Neural progenitor cell (in vitro differentiated cells): ENCODE measurements around the gene PPT2. TPM values are rescaled to one million over a fixed set of nuclear protein-coding genes. Genes with fewer than 3 reads are reported as not detected.
A peak's percentile ranks its signal among the peaks of the same experiment; 100 is the strongest.

Experiments used
- DNase-seq: peaks from one replicate; pipeline ENCODE4 v3.0.0-alpha.2; 2016; ENCODE audit warnings: low spot score
- H2AFZ ChIP-seq: fragments of 200-600 bp; sonication (generic); replicated peaks from 2 replicates; pipeline ENCODE4 v1.6.1; 2016; ENCODE audit warnings: antibody characterized with exemption
- H3F3A ChIP-seq: fragments of 200-600 bp; sonication (generic); 2 replicates; pipeline ENCODE4 v1.6.1; 2016; ENCODE audit warnings: antibody characterized with exemption, low read depth
- H3K27ac ChIP-seq: fragments of 200-600 bp; sonication (generic); 2 replicates; pipeline ENCODE4 v1.5.1; 2016; ENCODE audit warnings: mild to moderate bottlenecking
- H3K27me3 ChIP-seq: fragments of 200-600 bp; sonication (generic); 2 replicates; pipeline ENCODE4 v1.6.1; 2016; ENCODE audit warnings: mild to moderate bottlenecking, moderate library complexity
- H3K36me3 ChIP-seq: fragments of 200-600 bp; sonication (generic); 2 replicates; pipeline ENCODE4 v1.5.1; 2016
- H3K4me1 ChIP-seq: fragments of 200-600 bp; sonication (generic); 2 replicates; pipeline ENCODE4 v1.6.1; 2016; ENCODE audit warnings: mixed run types
- H3K4me2 ChIP-seq: fragments of 200-600 bp; sonication (generic); 2 replicates; pipeline ENCODE4 v1.6.1; 2016
- H3K4me3 ChIP-seq: fragments of 200-600 bp; sonication (generic); 2 replicates; pipeline ENCODE4 v1.5.1; 2016
- H3K79me2 ChIP-seq: fragments of 200-600 bp; sonication (generic); 2 replicates; pipeline ENCODE4 v1.6.1; 2016; ENCODE audit warnings: low read depth
- H3K9ac ChIP-seq: fragments of 200-600 bp; sonication (generic); 2 replicates; pipeline ENCODE4 v1.6.1; 2016
- H3K9me3 ChIP-seq: fragments of 200-600 bp; sonication (generic); 2 replicates; pipeline ENCODE4 v1.5.1; 2016; ENCODE audit warnings: low read depth
- H4K20me1 ChIP-seq: fragments of 200-600 bp; sonication (generic); 2 replicates; pipeline ENCODE4 v1.6.1; 2016; ENCODE audit warnings: low read depth
- H3K27ac Mint-ChIP-seq: 3 replicates; pipeline ENCODE4 v1.8.0; 2021; ENCODE audit warnings: mixed read lengths
- H3K27me3 Mint-ChIP-seq: 2 replicates; pipeline ENCODE4 v1.8.0; 2022; ENCODE audit warnings: low read depth, mild to moderate bottlenecking, inconsistent platforms, moderate library complexity, mixed read lengths; ENCODE audit not compliant: insufficient read depth
- H3K36me3 Mint-ChIP-seq: 3 replicates; pipeline ENCODE4 v1.8.0; 2021; ENCODE audit warnings: mixed read lengths
- H3K4me1 Mint-ChIP-seq: 3 replicates; pipeline ENCODE4 v1.8.0; 2021; ENCODE audit warnings: mixed read lengths
- H3K4me3 Mint-ChIP-seq: 3 replicates; pipeline ENCODE4 v1.8.0; 2021; ENCODE audit warnings: mild to moderate bottlenecking, moderate library complexity, mixed read lengths
- H3K9me3 Mint-ChIP-seq: 3 replicates; pipeline ENCODE4 v1.8.0; 2020; ENCODE audit warnings: mixed read lengths
- EZH2 ChIP-seq: fragments of 200-600 bp; sonication (generic); IDR thresholded peaks from 2 replicates; pipeline ENCODE4 v1.6.1; 2017; ENCODE audit warnings: antibody characterized with exemption, mild to moderate bottlenecking, moderate library complexity
- EZH2phosphoT487 ChIP-seq: fragments of 200-600 bp; sonication (generic); IDR thresholded peaks from 2 replicates; pipeline ENCODE4 v1.6.1; 2017; ENCODE audit warnings: antibody characterized with exemption
- total RNA-seq: library from RNA; depleted of rRNA; stranded (reverse); fragments of >200 nt; gene quantifications from 2 replicates; pipeline ENCODE4 v1.2.3, GENCODE V29; 2015; ENCODE audit warnings: low replicate concordance
- TF ChIP-seq, protein P1 (sequence below): fragments of 200-600 bp; sonication (generic); IDR thresholded peaks from 2 replicates; pipeline ENCODE4 v1.5.1; 2017; ENCODE audit warnings: antibody characterized with exemption, mild to moderate bottlenecking

The PPT2 gene
- total RNA-seq, 1 donor from 2014 or later, result 18.6 TPM

DNA sequence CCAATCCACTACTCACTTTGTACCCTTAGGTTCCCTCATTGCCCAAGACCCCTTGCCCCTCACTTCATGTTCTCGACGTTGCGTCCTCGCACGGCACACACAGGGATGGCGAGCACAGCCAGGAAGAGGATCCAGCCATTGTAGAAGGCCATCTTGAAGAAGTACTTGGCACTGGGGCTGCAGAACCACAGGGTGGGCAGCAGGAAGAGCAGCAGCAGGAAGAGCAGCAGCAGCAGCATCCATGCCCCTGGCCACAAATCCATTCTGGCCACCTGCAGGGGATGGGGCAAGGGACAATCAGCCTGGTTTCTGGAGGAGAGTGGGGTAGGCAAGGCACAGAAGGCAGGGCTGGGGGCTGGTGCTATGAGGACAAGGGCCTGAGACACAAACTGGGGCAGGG is 17.3 kb downstream of the PPT2 start:
- Mint-ChIP-seq H3K36me3 (peaks cover 28% of the 10 kb centered on the region), H3K4me3 (no peak overlapping the region), H3K27ac (peak overlapping the region; percentile 33), H3K4me1 (peaks cover 23% of the 10 kb centered on the region), H3K9me3 (no peaks in the 10 kb centered on the region), H3K27me3 (peaks cover 2% of the 10 kb centered on the region)
- H3K27me3 ChIP-seq, result no peaks in the 10 kb centered on the region
- H2AFZ ChIP-seq, result no peak overlapping the region
- no peaks in the 10 kb centered on the region for H3K36me3 ChIP-seq
- H3K4me3 ChIP-seq, result no peak overlapping the region
- peaks cover 45% of the 10 kb centered on the region for H3K79me2 ChIP-seq
- no peaks in the 10 kb centered on the region for H3K9me3 ChIP-seq
- no peak overlapping the region for H3K27ac ChIP-seq
- peaks cover 30% of the 10 kb centered on the region for H3F3A ChIP-seq
- H3K4me1 ChIP-seq, result peaks cover 25% of the 10 kb centered on the region
- TF ChIP-seq, protein P1, sequence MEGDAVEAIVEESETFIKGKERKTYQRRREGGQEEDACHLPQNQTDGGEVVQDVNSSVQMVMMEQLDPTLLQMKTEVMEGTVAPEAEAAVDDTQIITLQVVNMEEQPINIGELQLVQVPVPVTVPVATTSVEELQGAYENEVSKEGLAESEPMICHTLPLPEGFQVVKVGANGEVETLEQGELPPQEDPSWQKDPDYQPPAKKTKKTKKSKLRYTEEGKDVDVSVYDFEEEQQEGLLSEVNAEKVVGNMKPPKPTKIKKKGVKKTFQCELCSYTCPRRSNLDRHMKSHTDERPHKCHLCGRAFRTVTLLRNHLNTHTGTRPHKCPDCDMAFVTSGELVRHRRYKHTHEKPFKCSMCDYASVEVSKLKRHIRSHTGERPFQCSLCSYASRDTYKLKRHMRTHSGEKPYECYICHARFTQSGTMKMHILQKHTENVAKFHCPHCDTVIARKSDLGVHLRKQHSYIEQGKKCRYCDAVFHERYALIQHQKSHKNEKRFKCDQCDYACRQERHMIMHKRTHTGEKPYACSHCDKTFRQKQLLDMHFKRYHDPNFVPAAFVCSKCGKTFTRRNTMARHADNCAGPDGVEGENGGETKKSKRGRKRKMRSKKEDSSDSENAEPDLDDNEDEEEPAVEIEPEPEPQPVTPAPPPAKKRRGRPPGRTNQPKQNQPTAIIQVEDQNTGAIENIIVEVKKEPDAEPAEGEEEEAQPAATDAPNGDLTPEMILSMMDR, result no peak
- TF ChIP-seq EZH2, result no peak
- TF ChIP-seq EZH2phosphoT487, result no peak
- no peak for DNase-seq
- peaks cover 37% of the 10 kb centered on the region for H4K20me1 ChIP-seq
- H3K9ac ChIP-seq, result no peak overlapping the region
- no peak overlapping the region for H3K4me2 ChIP-seq

DNA sequence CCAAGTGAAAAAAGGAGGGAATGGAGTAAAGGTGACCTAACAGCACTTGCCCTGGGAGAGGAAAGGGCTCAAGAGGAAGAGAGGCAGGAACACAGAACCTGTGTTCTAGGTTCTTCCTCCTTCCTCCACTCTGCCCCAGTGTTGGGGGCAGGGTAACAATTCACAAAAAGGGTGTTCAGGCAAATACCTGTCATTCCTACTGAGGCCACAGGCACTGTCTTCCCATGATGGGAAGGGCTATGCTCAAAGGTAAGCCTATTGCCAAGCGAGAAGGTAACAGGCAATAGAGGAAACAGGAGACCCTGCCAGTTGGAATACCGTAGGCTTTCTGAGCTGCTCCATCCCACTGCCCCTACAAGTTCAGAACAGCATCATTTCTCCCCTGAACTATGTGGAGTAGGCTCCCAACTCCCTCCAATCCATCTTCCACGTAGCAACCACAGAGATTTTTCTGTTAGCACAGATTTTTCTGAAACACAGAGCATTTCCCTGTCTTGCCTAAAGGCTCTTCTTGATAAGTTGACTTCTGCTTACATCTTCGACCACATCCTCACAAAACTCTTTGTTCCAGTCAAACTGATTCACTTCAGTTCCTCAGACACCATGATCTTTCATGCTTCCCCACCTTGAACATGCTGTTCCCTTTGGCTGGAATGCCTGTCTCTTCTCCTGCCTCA is 19.2 kb downstream of the PPT2 start:
- TF ChIP-seq EZH2phosphoT487, result no peak
- H3K27me3 Mint-ChIP-seq, result peaks cover 6% of the 10 kb centered on the region
- no peaks in the 10 kb centered on the region for H3K27me3 ChIP-seq
- H3K4me3 ChIP-seq, result no peak overlapping the region
- peaks cover 35% of the 10 kb centered on the region for H4K20me1 ChIP-seq
- no peak overlapping the region for H2AFZ ChIP-seq
- peaks cover 49% of the 10 kb centered on the region for H3K79me2 ChIP-seq
- H3K9me3 Mint-ChIP-seq, result no peaks in the 10 kb centered on the region
- peaks cover 21% of the 10 kb centered on the region for H3K36me3 Mint-ChIP-seq
- H3K4me2 ChIP-seq, result no peak overlapping the region
- peaks cover 19% of the 10 kb centered on the region for H3K4me1 ChIP-seq
- H3K4me1 Mint-ChIP-seq, result peaks cover 22% of the 10 kb centered on the region
- H3K9me3 ChIP-seq, result no peaks in the 10 kb centered on the region
- no peak overlapping the region for H3K27ac Mint-ChIP-seq
- H3K27ac ChIP-seq, result no peak overlapping the region
- H3K9ac ChIP-seq, result peak overlapping the region; percentile 4
- no peaks in the 10 kb centered on the region for H3K36me3 ChIP-seq
- DNase-seq, result no peak
- no peak overlapping the region for H3K4me3 Mint-ChIP-seq
- peaks cover 29% of the 10 kb centered on the region for H3F3A ChIP-seq

DNA sequence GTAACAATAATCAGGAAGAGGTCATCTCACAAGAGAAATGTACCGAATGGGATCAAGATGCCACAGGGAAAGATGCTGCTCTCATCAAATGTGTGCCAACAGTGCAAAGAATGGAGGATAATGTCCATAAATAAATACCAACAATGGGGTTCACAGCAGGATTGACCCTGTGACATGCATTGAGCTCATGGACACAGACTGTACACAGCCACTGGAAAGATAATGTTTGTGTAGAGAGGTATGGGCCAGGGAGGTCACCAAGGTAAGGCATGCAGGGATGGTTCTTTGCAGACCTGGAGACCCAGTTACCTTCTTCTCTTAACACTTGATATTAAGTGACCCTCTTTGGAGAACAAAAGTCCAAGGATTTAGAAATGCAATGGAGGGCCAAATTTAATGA is 20.5 kb downstream of the PPT2 start:
- TF ChIP-seq EZH2phosphoT487 (no peak), EZH2 (no peak)
- TF ChIP-seq, protein P1, result no peak
- Histone ChIP-seq H3K4me3 (peak overlapping the region; percentile 99), H3K4me1 (peaks cover 20% of the 10 kb centered on the region), H2AFZ (no peak overlapping the region), H3F3A (peaks cover 20% of the 10 kb centered on the region), H3K36me3 (no peaks in the 10 kb centered on the region), H3K9ac (peak overlapping the region; percentile 97), H3K79me2 (peaks cover 59% of the 10 kb centered on the region), H3K27me3 (no peaks in the 10 kb centered on the region), H3K27ac (no peak overlapping the region), H3K9me3 (no peaks in the 10 kb centered on the region), H4K20me1 (peaks cover 31% of the 10 kb centered on the region), H3K4me2 (peak overlapping the region; percentile 93)
- no peaks in the 10 kb centered on the region for H3K9me3 Mint-ChIP-seq
- peak overlapping the region; percentile 97 for H3K4me3 Mint-ChIP-seq
- no peak for DNase-seq
- H3K4me1 Mint-ChIP-seq, result peaks cover 30% of the 10 kb centered on the region
- H3K27me3 Mint-ChIP-seq, result peaks cover 6% of the 10 kb centered on the region
- H3K27ac Mint-ChIP-seq, result no peak overlapping the region
- peaks cover 21% of the 10 kb centered on the region for H3K36me3 Mint-ChIP-seq

DNA sequence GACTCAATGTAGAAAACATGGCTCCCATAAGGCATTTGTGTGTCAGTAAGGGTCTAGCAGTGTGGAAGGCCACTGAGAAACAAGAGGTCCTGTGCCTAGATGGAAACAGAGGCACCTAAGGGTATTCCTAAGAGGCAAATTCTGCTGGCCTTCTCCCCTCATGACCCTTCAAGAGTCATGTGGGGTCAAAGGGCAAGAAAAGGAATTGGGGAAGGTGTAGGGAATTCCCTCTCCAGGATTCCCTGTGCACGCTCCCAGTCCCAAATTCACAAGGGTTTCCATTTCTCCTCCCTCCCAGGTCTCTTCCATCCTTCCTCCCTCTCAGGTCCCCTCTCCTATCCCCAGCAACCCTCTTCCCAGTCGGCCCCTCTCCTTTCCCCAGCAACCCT is 21.4 kb downstream of the PPT2 start:
- peaks cover 24% of the 10 kb centered on the region for H3K4me1 ChIP-seq
- H3K36me3 ChIP-seq, result no peaks in the 10 kb centered on the region
- peak overlapping the region; percentile 99 for H3K4me3 ChIP-seq
- H3F3A ChIP-seq, result peaks cover 20% of the 10 kb centered on the region
- H4K20me1 ChIP-seq, result peaks cover 31% of the 10 kb centered on the region
- Mint-ChIP-seq H3K9me3 (no peaks in the 10 kb centered on the region), H3K36me3 (peaks cover 17% of the 10 kb centered on the region), H3K4me3 (peak overlapping the region; percentile 97), H3K27me3 (peaks cover 4% of the 10 kb centered on the region), H3K4me1 (peaks cover 35% of the 10 kb centered on the region), H3K27ac (peak overlapping the region; percentile 83)
- H3K27me3 ChIP-seq, result no peaks in the 10 kb centered on the region
- peak overlapping the region; percentile 97 for H3K9ac ChIP-seq
- no peak overlapping the region for H2AFZ ChIP-seq
- H3K9me3 ChIP-seq, result no peaks in the 10 kb centered on the region
- peak overlapping the region; percentile 93 for H3K4me2 ChIP-seq
- no peak for DNase-seq
- H3K27ac ChIP-seq, result peak overlapping the region; percentile 49
- peaks cover 67% of the 10 kb centered on the region for H3K79me2 ChIP-seq
- TF ChIP-seq EZH2 (no peak), EZH2phosphoT487 (no peak)
- TF ChIP-seq, protein P1, result no peak
